GM23338 (cell line): ENCODE data around the gene SLC7A10. TPM values are rescaled to one million over a fixed set of nuclear protein-coding genes. Genes with fewer than 3 reads are reported as not detected.

ENCODE experiments used
- ATAC-seq: fragments of 200-7000 bp; cut with Tn5 transposase; 3 replicates; pipeline ENCODE4 v1.9.1; 2020
- DNase-seq: peaks from one replicate; pipeline ENCODE4 v3.0.0-alpha.2; 2015; ENCODE audit warnings: low spot score
- H2AFZ ChIP-seq: fragments of 200-600 bp; sonication (generic); 2 replicates; pipeline ENCODE4 v1.8.0; 2016; ENCODE audit warnings: antibody characterized with exemption, mild to moderate bottlenecking, moderate library complexity
- H3F3A ChIP-seq: fragments of 200-600 bp; sonication (generic); replicated peaks from 2 replicates; pipeline ENCODE4 v1.8.0; 2017; ENCODE audit warnings: antibody characterized with exemption, mixed run types, low read depth
- H3K27ac ChIP-seq: fragments of 200-600 bp; sonication (generic); 2 replicates; pipeline ENCODE4 v1.6.1; 2016; ENCODE audit warnings: low read depth
- H3K27me3 ChIP-seq: fragments of 200-600 bp; sonication (generic); 2 replicates; pipeline ENCODE4 v1.8.0; 2016; ENCODE audit warnings: mild to moderate bottlenecking, mixed run types, moderate library complexity; ENCODE audit not compliant: insufficient read depth
- H3K36me3 ChIP-seq: fragments of 200-600 bp; sonication (generic); 2 replicates; pipeline ENCODE4 v1.8.0; 2016; ENCODE audit warnings: mild to moderate bottlenecking; ENCODE audit not compliant: insufficient read depth
- H3K4me1 ChIP-seq: fragments of 200-600 bp; sonication (generic); 2 replicates; pipeline ENCODE4 v1.8.0; 2016; ENCODE audit warnings: mild to moderate bottlenecking, moderate library complexity; ENCODE audit not compliant: insufficient read depth
- H3K4me2 ChIP-seq: fragments of 200-600 bp; sonication (generic); 2 replicates; pipeline ENCODE4 v1.7.1; 2017; ENCODE audit warnings: mixed run types
- H3K4me3 ChIP-seq: fragments of 200-600 bp; sonication (generic); 2 replicates; pipeline ENCODE4 v1.6.1; 2016; ENCODE audit warnings: mixed run types
- H3K79me2 ChIP-seq: fragments of 200-600 bp; sonication (generic); replicated peaks from 2 replicates; pipeline ENCODE4 v1.8.0; 2017; ENCODE audit warnings: mild to moderate bottlenecking; ENCODE audit not compliant: insufficient read depth
- H3K9me2 ChIP-seq: fragments of 200-600 bp; sonication (generic); 2 replicates; pipeline ENCODE4 v1.8.0; 2017; ENCODE audit not compliant: insufficient read depth
- H4K20me1 ChIP-seq: fragments of 200-600 bp; sonication (generic); replicated peaks from 2 replicates; pipeline ENCODE4 v1.8.0; 2017; ENCODE audit warnings: mild to moderate bottlenecking; ENCODE audit not compliant: insufficient read depth
- H3K27ac Mint-ChIP-seq: 2 replicates; pipeline ENCODE4 v1.8.0; 2020; ENCODE audit warnings: inconsistent platforms, mild to moderate bottlenecking, moderate library complexity, mixed read lengths
- H3K27me3 Mint-ChIP-seq: 3 replicates; pipeline ENCODE4 v1.8.0; 2022; ENCODE audit warnings: low read depth, mild to moderate bottlenecking, moderate library complexity, mixed read lengths, inconsistent platforms; ENCODE audit not compliant: insufficient read depth, poor library complexity
- H3K36me3 Mint-ChIP-seq: 3 replicates; pipeline ENCODE4 v1.8.0; 2021; ENCODE audit warnings: low read depth, mild to moderate bottlenecking, inconsistent platforms, moderate library complexity, mixed read lengths
- H3K4me1 Mint-ChIP-seq: 3 replicates; pipeline ENCODE4 v1.8.0; 2020; ENCODE audit warnings: mild to moderate bottlenecking, inconsistent platforms, mixed read lengths
- H3K4me3 Mint-ChIP-seq: 3 replicates; pipeline ENCODE4 v1.8.0; 2021; ENCODE audit warnings: moderate library complexity, mild to moderate bottlenecking, inconsistent platforms, mixed read lengths
- H3K9me3 Mint-ChIP-seq: 3 replicates; pipeline ENCODE4 v1.8.0; 2020; ENCODE audit warnings: moderate library complexity, mild to moderate bottlenecking, inconsistent platforms, mixed read lengths
- CREB1 ChIP-seq: fragments of 250-450 bp; sonication (Bioruptor Pico); IDR thresholded peaks from 2 replicates; pipeline ENCODE4 v1.5.0; 2020; ENCODE audit warnings: low read depth, mild to moderate bottlenecking, moderate library complexity
- CTCF ChIP-seq, 2 experiments: fragments of 200-600 bp in 1 of 2; sonication (generic) in 1 of 2; conservative IDR thresholded peaks; 2 replicates each; pipeline versions ENCODE4 v1.5.1 to v1.6.1; 2016 to 2017; ENCODE audit warnings: antibody characterized with exemption in 2 of 2, low read depth in 2 of 2, mild to moderate bottlenecking in 2 of 2, moderate library complexity in 1 of 2
- ETS1 ChIP-seq: IDR thresholded peaks from 2 replicates; pipeline ENCODE4 v1.6.1; 2016; ENCODE audit warnings: antibody characterized with exemption
- EZH2 ChIP-seq: fragments of 200-600 bp; sonication (generic); IDR thresholded peaks from one replicate; pipeline ENCODE4 v1.8.0; 2017; ENCODE audit warnings: antibody characterized with exemption, mild to moderate bottlenecking, low read depth; ENCODE audit not compliant: unreplicated experiment
- EZH2phosphoT487 ChIP-seq: fragments of 200-600 bp; sonication (generic); IDR thresholded peaks from one replicate; pipeline ENCODE4 v1.8.1; 2018; ENCODE audit warnings: antibody characterized with exemption; ENCODE audit not compliant: unreplicated experiment
- JUNB ChIP-seq: IDR thresholded peaks from one replicate; pipeline ENCODE4 v1.6.1; 2016; ENCODE audit warnings: antibody characterized with exemption; ENCODE audit not compliant: unreplicated experiment
- NANOG ChIP-seq: IDR thresholded peaks from 2 replicates; pipeline ENCODE4 v1.6.1; 2016; ENCODE audit warnings: antibody characterized with exemption, borderline replicate concordance
- POLR2AphosphoS5 ChIP-seq: IDR thresholded peaks from 2 replicates; pipeline ENCODE4 v1.6.1; 2016; ENCODE audit warnings: antibody characterized with exemption, low read depth
- REST ChIP-seq: IDR thresholded peaks from one replicate; pipeline ENCODE4 v1.6.1; 2018; ENCODE audit warnings: antibody characterized with exemption; ENCODE audit not compliant: unreplicated experiment
- STAT1 ChIP-seq: IDR thresholded peaks from one replicate; pipeline ENCODE4 v1.6.1; 2016; ENCODE audit warnings: antibody characterized with exemption; ENCODE audit not compliant: unreplicated experiment
- ZNF114 ChIP-seq: fragments of 250-450 bp; sonication (Bioruptor Pico); IDR thresholded peaks from 2 replicates; pipeline ENCODE4 v1.5.0; 2020; ENCODE audit warnings: mild to moderate bottlenecking, moderate library complexity
- ZNF331 ChIP-seq: fragments of 250-450 bp; sonication (Bioruptor Pico); IDR thresholded peaks from 2 replicates; pipeline ENCODE4 v1.5.0; 2020; ENCODE audit warnings: low read depth, mild to moderate bottlenecking, moderate library complexity
- ZNF462 ChIP-seq: fragments of 250-450 bp; sonication (Bioruptor Pico); IDR thresholded peaks from 2 replicates; pipeline ENCODE4 v1.5.0; 2020; ENCODE audit warnings: mild to moderate bottlenecking, moderate library complexity
- polyA plus RNA-seq: library from polyadenylated mRNA; unstranded; fragments of >200 nt; fragmentation: Nextera tagmentation; extraction: Ambion mirVana; gene quantifications from 2 replicates; pipeline ENCODE4 v1.2.1, GENCODE V29; 2016
- total RNA-seq: library from RNA; depleted of rRNA; stranded (reverse); fragments of >200 nt; shearing (Covaris generic); gene quantifications from 2 replicates; pipeline ENCODE4 v1.2.3, GENCODE V29; 2014

Gene SLC7A10
- total and polyA plus RNA-seq, 2 experiments from 2014 or later = 3.3 to 6.3 TPM

GRCh38 chr19:33206261-33207039 lies 19.2 kb downstream of the SLC7A10 start:
- no peak overlapping the region for H3K4me3 ChIP-seq
- H3K27me3 ChIP-seq = no peaks in the 10 kb centered on the region
- H3K4me1 ChIP-seq = no peaks in the 10 kb centered on the region
- no peak overlapping the region for H3K27ac ChIP-seq
- H4K20me1 ChIP-seq = no peaks in the 10 kb centered on the region
- H3K9me3 Mint-ChIP-seq = no peaks in the 10 kb centered on the region
- DNase-seq (no peak), ATAC-seq (no peak)
- H3K4me1 Mint-ChIP-seq = no peaks in the 10 kb centered on the region
- peaks cover 7% of the 10 kb centered on the region for H3K36me3 Mint-ChIP-seq
- no peak overlapping the region for H3K27ac Mint-ChIP-seq
- H3K27me3 Mint-ChIP-seq = peaks cover 8% of the 10 kb centered on the region
- no peaks in the 10 kb centered on the region for H3K9me2 ChIP-seq
- H2AFZ ChIP-seq = no peak overlapping the region
- H3K4me2 ChIP-seq = no peak overlapping the region
- TF ChIP-seq ZNF331 (CRISPR knock-in tag) (no peak), CREB1 (CRISPR knock-in tag) (no peak), EZH2 (no peak), CTCF (conservative IDR thresholded peaks at IDR 0.05; ENCODE audit: low read depth in 2 of 2) (no peak), ZNF114 (CRISPR knock-in tag) (no peak), POLR2AphosphoS5 (no peak), ETS1 (no peak), NANOG (no peak), STAT1 (no peak), REST (no peak), EZH2phosphoT487 (no peak), ZNF462 (no peak), JUNB (no peak)
- H3K79me2 ChIP-seq = no peaks in the 10 kb centered on the region
- no peak overlapping the region for H3K4me3 Mint-ChIP-seq
- no peaks in the 10 kb centered on the region for H3F3A ChIP-seq
- H3K36me3 ChIP-seq = no peaks in the 10 kb centered on the region
